Fibroblast of upper back skin (primary cell): ENCODE data around the gene POGK.
"Not testable (repeated sequence)": the region's sequence is repeated elsewhere in the genome, so short reads cannot be mapped to it uniquely, and the experiment has no call there.

ENCODE experiments used
- DNase-seq: peaks from one replicate; pipeline ENCODE4 v3.0.0-alpha.2; 2013

The POGK gene, protein sequence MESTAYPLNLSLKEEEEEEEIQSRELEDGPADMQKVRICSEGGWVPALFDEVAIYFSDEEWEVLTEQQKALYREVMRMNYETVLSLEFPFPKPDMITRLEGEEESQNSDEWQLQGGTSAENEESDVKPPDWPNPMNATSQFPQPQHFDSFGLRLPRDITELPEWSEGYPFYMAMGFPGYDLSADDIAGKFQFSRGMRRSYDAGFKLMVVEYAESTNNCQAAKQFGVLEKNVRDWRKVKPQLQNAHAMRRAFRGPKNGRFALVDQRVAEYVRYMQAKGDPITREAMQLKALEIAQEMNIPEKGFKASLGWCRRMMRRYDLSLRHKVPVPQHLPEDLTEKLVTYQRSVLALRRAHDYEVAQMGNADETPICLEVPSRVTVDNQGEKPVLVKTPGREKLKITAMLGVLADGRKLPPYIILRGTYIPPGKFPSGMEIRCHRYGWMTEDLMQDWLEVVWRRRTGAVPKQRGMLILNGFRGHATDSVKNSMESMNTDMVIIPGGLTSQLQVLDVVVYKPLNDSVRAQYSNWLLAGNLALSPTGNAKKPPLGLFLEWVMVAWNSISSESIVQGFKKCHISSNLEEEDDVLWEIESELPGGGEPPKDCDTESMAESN

GRCh38 chr1:166838766-166839599 is at the start of gene POGK:
Gene POGK (plus strand): TSS chr1:166839475. CDS start chr1:166840957, 1,482 bp downstream.
- peak; percentile 87 for DNase-seq

DNA sequence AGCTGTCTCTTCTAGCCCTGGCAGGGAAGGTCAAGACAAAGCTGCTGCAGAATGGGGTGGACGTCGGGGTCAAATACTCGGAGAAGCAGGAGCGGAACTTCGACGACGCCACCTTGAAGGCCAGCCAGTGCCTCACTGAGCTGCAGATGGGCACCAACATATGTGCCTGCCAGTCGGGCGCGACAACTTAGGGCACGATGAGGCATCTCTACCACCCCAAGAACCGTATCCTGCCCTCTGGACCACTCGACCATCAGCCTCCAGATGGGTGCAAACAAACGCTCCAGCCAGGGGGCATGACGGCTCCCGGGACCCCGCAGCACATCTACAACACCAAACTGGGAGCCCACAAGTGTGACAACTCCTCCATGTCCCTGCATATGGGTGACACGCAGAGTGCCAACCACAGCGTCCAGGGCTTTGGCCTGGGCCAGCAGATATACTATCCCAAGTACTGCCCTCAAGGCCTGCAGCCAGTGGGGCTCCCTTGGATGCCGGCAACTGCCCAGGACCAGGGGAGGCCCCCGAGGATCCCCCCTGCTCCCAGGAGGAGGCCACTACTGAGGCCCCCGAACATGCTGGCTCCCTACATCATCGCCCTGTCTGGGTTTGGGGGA is 42.5 kb upstream of the POGK start:
- no peak for DNase-seq

DNA sequence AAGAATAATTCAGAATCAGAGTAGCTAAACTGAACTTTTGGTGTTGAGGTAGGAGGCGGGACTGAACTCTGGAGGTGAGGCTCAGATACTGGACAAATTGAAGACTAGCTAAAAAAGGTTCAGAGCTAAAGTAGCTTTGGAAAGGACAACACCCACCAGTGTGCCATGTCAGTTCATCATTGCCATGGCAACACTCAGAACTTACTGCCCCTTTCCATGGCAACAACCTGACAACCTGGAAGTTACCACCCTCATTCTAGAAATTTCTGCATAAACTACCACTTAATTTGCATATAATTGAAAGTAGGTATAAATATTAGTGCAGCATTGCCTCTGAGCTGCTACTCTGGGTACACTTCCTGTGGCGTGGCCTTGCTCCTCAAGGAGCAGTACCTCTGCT is 30.3 kb upstream of the POGK start:
- DNase-seq, result no peak

GRCh38 chr1:166811691-166812090 is 27.6 kb upstream of the POGK start:
- DNase-seq, result peak; percentile 45

DNA sequence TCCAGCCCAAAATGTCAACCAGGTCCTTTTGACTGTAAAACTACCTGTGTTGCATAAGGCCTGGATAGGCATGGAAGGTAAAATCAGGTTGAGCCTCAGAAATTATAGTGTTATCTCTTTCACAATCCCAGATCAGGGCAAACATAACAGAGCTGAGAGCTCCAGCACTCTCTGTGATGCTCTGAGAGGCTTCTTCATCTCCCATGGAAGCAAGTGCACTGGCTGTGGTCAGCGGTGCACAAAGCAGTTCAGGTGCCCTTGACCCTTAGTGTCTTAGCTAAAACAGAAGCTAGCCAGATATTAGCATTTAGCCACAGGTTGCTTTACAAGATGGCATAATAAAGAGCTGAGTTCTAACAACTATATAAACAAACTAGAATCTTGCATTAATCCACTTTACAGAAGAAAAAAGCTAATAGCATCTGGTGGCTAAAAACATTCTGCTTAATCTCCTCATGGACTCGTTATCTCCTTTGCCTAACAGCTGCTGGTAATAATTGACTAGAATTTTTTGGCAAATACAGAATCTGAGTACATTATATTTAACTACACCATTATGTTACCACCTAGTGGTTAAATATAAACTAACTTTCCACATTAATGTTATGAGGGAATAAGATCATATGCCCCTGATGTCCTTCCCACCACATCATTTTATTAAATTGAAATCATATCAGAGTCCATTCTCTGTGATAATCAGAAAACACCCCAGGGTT is 25.6 kb upstream of the POGK start:
- no peak for DNase-seq

DNA sequence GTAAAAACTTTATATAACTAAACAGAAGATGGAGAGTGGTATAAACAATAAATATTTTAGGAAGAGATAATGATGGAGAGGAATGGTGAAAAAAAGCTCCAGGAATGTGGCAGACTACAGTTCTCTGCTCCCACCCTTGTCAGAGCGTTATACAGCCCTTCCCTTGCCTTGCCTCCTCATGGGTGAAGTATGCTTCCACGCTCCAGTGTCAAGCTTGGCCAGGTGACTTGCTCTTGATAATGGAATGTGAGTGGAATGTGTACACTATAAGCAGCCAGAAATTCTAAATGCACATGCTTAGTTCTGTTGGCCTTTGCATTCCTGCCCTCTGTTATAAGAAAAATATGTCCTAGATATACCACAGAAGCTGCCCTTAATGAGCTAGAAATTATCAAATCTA is 24.7 kb upstream of the POGK start:
- peak; percentile 14 for DNase-seq

GRCh38 chr1:166819974-166820373 is 19.3 kb upstream of the POGK start:
- no peak for DNase-seq

DNA sequence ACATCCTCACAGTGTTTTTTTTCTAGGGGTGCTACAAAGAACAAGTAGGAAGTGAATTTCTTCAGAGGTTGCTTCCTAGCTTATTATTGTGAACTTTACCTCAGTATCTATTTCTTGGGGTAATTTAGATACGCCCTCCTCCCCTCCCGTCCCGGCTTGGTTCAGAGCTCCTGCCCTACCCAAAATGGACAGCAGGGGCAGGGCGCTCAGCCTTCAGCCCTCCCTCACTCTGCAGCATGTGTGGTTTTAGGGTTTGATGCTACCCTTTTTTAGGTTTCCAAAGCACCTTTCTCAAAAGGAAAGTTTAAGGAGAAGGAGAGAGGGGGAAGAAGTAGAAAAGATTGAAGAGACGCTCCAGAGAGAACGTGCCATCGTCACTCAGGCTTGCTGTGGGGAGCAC is 16.9 kb upstream of the POGK start:
- DNase-seq, result no peak

GRCh38 chr1:166827426-166827825 is 11.8 kb upstream of the POGK start:
- DNase-seq, result no peak

GRCh38 chr1:166829762-166830161 is 9.5 kb upstream of the POGK start:
- DNase-seq, result not testable (repeated sequence)

GRCh38 chr1:166836733-166837132 is 2.5 kb upstream of the POGK start:
- no peak for DNase-seq

DNA sequence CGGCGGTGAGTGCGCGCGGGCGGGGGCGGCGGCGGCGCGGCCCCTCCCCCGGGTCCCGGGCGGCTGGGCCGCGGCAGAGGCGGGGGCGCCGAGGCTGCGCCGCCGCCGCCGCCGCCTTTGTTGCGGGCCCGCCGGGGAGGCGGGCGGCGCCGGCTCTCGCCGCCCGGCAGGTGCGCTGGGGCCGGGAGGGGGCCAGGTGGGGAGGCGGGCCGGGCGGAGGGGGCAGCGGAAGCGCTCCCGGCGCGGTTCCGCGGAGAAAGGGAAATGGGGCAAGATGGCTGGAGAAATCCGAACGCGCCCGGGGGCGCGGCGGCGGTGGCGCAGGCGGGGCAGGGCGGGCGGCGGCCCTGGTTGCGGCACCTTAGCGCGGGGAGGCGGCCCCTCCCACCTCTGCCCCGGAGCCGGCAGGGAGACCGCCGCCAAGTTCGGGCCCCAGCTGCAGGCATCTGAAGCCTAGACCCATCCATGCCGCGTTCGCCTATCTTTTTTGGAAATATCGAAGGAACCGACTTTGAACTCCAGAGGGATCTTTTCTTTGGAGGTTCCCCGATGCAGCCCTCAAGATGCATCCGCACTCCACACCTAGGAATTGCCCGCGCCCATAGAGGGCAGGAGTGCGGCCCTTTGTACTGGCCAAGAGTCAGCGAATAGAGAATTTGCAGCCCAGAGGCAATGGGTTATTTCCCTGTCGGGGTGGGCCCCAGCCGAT is 479 bp downstream of the POGK start:
- DNase-seq, result peak; percentile 12

- peak; percentile 22 for DNase-seq
Measured at GRCh38 chr1:166840309-166841274, 1.3 kb downstream of the POGK start.

GRCh38 chr1:166843322-166843721 is 4.0 kb downstream of the POGK start:
- no peak for DNase-seq

DNA sequence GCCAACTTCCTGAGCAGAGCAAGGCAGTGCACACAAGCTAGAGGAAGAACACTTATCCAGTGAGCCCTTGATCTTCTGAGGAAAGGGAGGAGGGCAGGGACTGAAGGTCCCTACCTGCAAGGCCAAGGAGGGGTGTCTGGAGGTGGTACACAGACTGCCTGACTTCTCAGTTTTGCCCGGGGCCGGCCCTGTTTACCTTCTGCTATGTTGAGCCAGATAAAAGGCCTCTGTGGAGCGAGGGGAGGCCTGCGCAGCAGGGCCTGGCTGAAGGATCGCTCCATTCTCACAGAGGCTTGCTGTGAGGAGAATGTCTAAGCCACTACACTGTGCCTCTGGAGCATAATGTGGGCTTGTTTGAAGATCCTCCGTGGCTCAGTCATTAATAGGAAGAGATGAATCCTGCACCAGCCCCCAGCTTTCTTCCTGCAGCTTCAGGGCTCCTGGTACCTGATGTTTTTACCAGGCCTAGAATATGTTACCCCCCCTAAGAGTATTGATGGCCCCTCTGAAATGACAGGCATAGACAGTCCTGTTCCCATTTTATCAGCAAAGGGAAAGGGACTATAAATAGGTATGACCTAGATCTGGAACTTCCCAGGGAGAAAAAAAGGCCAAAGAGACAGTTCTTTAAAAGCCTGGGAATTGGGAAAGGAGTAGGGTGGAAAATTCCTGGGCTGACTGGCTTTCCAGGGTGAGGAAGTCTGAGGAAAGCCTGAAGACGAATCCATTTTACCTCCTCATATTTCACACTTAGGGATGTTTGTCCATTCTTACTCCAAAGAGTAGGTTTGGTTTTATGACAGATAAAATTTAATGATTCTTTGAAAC is 4.7 kb downstream of the POGK start:
- DNase-seq, result no peak

DNA sequence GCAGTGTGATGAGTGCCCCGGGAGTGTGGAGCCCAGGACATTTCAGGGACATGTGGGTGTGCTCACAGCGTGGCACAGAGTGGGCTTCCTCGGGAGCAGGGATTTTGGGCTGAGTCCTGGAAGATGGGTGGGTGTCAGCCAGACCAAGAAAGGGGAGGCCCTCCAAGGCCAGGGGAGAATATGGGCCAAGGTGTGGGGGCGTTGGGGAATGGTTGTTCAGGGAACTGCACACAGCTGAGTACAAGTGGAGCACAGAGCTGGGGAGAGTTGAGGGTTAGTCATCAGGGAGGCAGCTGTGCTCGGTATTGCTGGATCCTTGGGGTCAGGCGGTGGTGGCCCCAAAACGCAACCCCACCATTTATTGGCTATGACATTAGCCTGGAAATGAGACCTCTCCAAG is 5.5 kb downstream of the POGK start:
- DNase-seq, result no peak

DNA sequence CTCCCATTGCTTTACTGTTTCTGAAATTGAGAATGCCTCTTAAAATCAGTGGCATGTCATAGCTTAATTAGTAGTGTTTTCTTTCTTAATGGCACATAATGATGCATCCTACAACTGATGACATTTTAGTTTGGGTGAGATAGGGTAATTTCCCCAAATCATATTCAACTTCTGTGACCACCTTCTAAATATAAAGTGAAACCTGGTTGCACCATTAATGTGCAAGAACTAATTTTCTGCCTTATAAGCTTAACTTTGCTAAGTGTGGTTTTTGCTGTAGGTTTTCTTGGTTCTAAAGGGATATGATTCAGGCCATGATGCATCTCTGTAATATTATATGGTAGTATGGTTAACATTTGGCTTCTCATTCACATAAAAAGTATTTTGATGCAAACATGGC is 8.9 kb downstream of the POGK start:
- no peak for DNase-seq

- no peak for DNase-seq
Measured at GRCh38 chr1:166849135-166849534, 9.9 kb downstream of the POGK start.

DNA sequence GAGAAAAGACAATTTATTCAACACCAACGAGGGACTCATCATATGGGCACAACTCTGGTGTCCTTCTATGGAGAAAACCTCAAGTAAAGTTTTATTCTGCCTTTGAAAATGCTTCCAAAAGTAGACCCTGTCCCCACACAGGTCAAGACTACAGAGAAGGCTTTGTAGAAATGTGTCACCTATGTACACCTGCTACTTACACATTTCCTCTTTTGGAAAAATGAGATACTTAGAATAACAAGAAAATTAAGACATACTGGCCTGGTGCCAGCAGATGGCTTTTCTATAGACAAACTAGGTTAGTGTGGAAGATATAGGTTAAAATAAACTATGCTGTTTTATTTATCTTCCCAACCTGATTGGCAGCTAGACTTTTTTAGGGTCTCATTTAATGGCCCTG is 13.6 kb downstream of the POGK start:
- DNase-seq, result no peak

GRCh38 chr1:166855558-166855957 is 16.3 kb downstream of the POGK start:
- no peak for DNase-seq
